HepG2 (cell line): ENCODE results near the gene BIRC3. TPM values are rescaled to one million over a fixed set of nuclear protein-coding genes. Genes with fewer than 3 reads are reported as not detected.

Experiments used
- ATAC-seq: fragments of 200-7000 bp; cut with Tn5 transposase; 3 replicates; pipeline ENCODE4 v1.9.1; 2020; ENCODE audit warnings: mild to moderate bottlenecking, moderate library complexity
- BruUV-seq: library from RNA; stranded (reverse); fragments of 400-500 nt; replicated peaks from 2 replicates; lab custom pipeline; 2021; lab: Mats Ljungman, UMichigan
- CTCF ChIA-PET: fragments of 300-600 bp; formaldehyde crosslinking; extraction: SDS; loops from one replicate; lab custom pipeline; 2021; ENCODE audit warnings: low total read pairs, inconsistent platforms, low intra/inter-chr PET ratio; lab: Yijun Ruan, JAX
- POLR2A ChIA-PET: fragments of 350-600 bp; sonication (Branson Sonifier 250); formaldehyde crosslinking; loops from one replicate; lab custom pipeline; 2020; ENCODE audit warnings: antibody characterized with exemption, inconsistent platforms; lab: Yijun Ruan, JAX
- DNase-seq: peaks from one replicate; pipeline ENCODE4 v3.0.0-alpha.2; 2015; ENCODE audit warnings: low spot score
- FAIRE-seq: peaks from 3 replicates; lab custom pipeline; 2011; peaks lifted over from hg19 to GRCh38; lab: Jason Lieb, UNC
- H2AFZ ChIP-seq: one replicate; pipeline ENCODE4 v1.6.1; 2011; ENCODE audit warnings: low read length, inconsistent platforms
- H3K27ac ChIP-seq: fragments of 300-600 bp; 3 replicates; pipeline ENCODE4 v1.8.0; 2011; ENCODE audit warnings: mixed run types, mild to moderate bottlenecking, mixed read lengths, low read length, inconsistent platforms; ENCODE audit not compliant: insufficient read depth; ENCODE audit errors: extremely low read length
- H3K27me3 ChIP-seq, 2 experiments: fragments of 200-600 bp in 1 of 2; 2 replicates in 1 of 2; 3 replicates in 1 of 2; pipeline versions ENCODE4 v1.6.0 to v1.8.0; 2011; ENCODE audit warnings: low read length in 2 of 2, mild to moderate bottlenecking in 2 of 2, moderate library complexity in 2 of 2, inconsistent platforms in 1 of 2; ENCODE audit not compliant: insufficient read depth in 2 of 2, control insufficient read depth in 1 of 2
- H3K36me3 ChIP-seq, 2 experiments: fragments of 200-600 bp in 1 of 2; replicated peaks in 1 of 2; 2 replicates in 1 of 2; 3 replicates in 1 of 2; pipeline versions ENCODE4 v1.5.1 to v1.8.0; 2011; ENCODE audit warnings: low read length in 2 of 2, inconsistent platforms in 1 of 2; ENCODE audit not compliant: insufficient read depth in 2 of 2, control insufficient read depth in 1 of 2
- H3K4me1 ChIP-seq: 2 replicates; pipeline ENCODE4 v1.5.1; 2012; ENCODE audit warnings: low read length, inconsistent platforms; ENCODE audit not compliant: insufficient read depth
- H3K4me2 ChIP-seq: 2 replicates; pipeline ENCODE4 v1.6.0; 2011; ENCODE audit warnings: low read depth, low read length, inconsistent platforms
- H3K4me3 ChIP-seq, 3 experiments: fragments of 200-600 bp in 1 of 3; sonication (generic), shearing (Covaris generic) in 1 of 3; replicated peaks in 1 of 3; 2 replicates each; pipeline ENCODE4 v1.5.1; 2011 to 2016; ENCODE audit warnings: low read length in 3 of 3, inconsistent platforms in 2 of 3, low read depth in 2 of 3, mild to moderate bottlenecking in 2 of 3, control low read depth in 1 of 3, mixed read lengths in 1 of 3; ENCODE audit not compliant: insufficient read depth in 1 of 3
- H3K79me2 ChIP-seq: one replicate; pipeline ENCODE4 v1.6.1; 2011; ENCODE audit warnings: low read length, inconsistent platforms; ENCODE audit not compliant: insufficient read depth
- H3K9ac ChIP-seq: 2 replicates; pipeline ENCODE4 v1.6.0; 2011; ENCODE audit warnings: mild to moderate bottlenecking, low read depth, low read length, inconsistent platforms; ENCODE audit not compliant: insufficient read depth
- H3K9me3 ChIP-seq: 2 replicates; pipeline ENCODE4 v1.5.1; 2012; ENCODE audit warnings: mild to moderate bottlenecking, low read length
- H4K20me1 ChIP-seq: 2 replicates; pipeline ENCODE4 v1.6.0; 2011; ENCODE audit warnings: inconsistent platforms, mild to moderate bottlenecking, low read length, moderate library complexity; ENCODE audit not compliant: insufficient read depth
- CTCF ChIP-seq: sonication (generic); formaldehyde crosslinking; IDR thresholded peaks from 2 replicates; pipeline ENCODE4 v1.5.0; 2020; ENCODE audit warnings: mild to moderate bottlenecking, missing genetic modification reagents, moderate library complexity
- MAFF ChIP-seq: IDR thresholded peaks from 2 replicates; pipeline ENCODE4 v1.6.1; 2011; ENCODE audit warnings: low read depth, low read length, improper control_type of control experiment
- MAFK ChIP-seq, 2 experiments: IDR thresholded peaks in 1 of 2; conservative IDR thresholded peaks in 1 of 2; 2 replicates each; pipeline ENCODE4 v1.6.1; 2011; ENCODE audit warnings: improper control_type of control experiment in 2 of 2, low read length in 2 of 2
- NFRKB ChIP-seq: fragments of 450-650 bp; IDR thresholded peaks from 2 replicates; pipeline ENCODE4 v1.6.1; 2017
- NPAS2 ChIP-seq: sonication (generic); formaldehyde crosslinking; IDR thresholded peaks from 2 replicates; pipeline ENCODE4 v1.8.0; 2022; ENCODE audit warnings: mild to moderate bottlenecking, missing genetic modification reagents, borderline replicate concordance
- ZNF260 ChIP-seq: sonication (generic); formaldehyde crosslinking; IDR thresholded peaks from 2 replicates; pipeline ENCODE4 v1.4.0; 2020; ENCODE audit warnings: missing genetic modification reagents, low read depth, mild to moderate bottlenecking, borderline replicate concordance
- WGBS: methylation state at CpG from one replicate; pipeline ENCODE4 v1.1.6; 2017; ENCODE audit warnings: low lambda C conversion rate; 5-methylcytosine and 5-hydroxymethylcytosine counted together
- in situ Hi-C: cut with HindIII; loops from 2 replicates; pipeline ENCODE4 v1.10.0; 2017; ENCODE audit warnings: low pct_unique_long_range_greater_than_20kb; ENCODE audit not compliant: extremely low pct_ligation_motif_present
- intact Hi-C: fragments of 100-400 bp; cut with micrococcal nuclease; formaldehyde crosslinking; loops from one replicate; pipeline ENCODE4 v1.10.0; 2022; ENCODE audit not compliant: unreplicated experiment
- polyA plus RNA-seq, 8 experiments: library from polyadenylated mRNA; depleted of rRNA in 3 of 8; stranded (reverse) in 7 of 8; unstranded in 1 of 8; fragments of >200 nt; fragmentation: Illumina TruSeq in 4 of 8; extraction: Trizol in 4 of 8; gene quantifications; 2 replicates each; pipeline versions ENCODE4 v1.2.1 to v1.2.3, GENCODE V29; 2011 to 2016; ENCODE audit warnings: low read depth in 4 of 8, missing spikeins in 1 of 8, mixed read lengths in 1 of 8; ENCODE audit not compliant: insufficient read depth in 1 of 8
- total RNA-seq, 5 experiments: library from RNA; depleted of rRNA; stranded (reverse); fragments of >200 nt; fragmentation: Illumina TruSeq; extraction: Trizol; gene quantifications; 2 replicates each; pipeline ENCODE4 v1.2.3, GENCODE V29; 2016; ENCODE audit warnings: low read depth in 1 of 5

Gene BIRC3
- total and polyA plus RNA-seq, 2 of the 13 experiments (the other 11 are each of a cell fraction or from before 2014, with no cell fraction given): 0.41 to 4.2 TPM

- CTCF ChIA-PET: no interaction called here
- TF ChIP-seq NFRKB: no peak
- peak; percentile 93 for TF ChIP-seq MAFK (conservative IDR thresholded peaks at IDR 0.05 in 1 of 2, IDR thresholded peaks at IDR 0.05 in 1 of 2; ENCODE audit: low read length in 2 of 2)
- TF ChIP-seq ZNF260 (CRISPR knock-in tag): no peak
- TF ChIP-seq MAFF: peak; percentile 92
- TF ChIP-seq, all 625 proteins: peak for 2
- in situ Hi-C loops: no loop called here
- no TSS peak for BruUV-seq
- peak overlapping the region; percentile 61 for H3K4me2 ChIP-seq
- no peaks in the 10 kb centered on the region for H3K79me2 ChIP-seq
- H3K27me3 ChIP-seq: no peaks in the 10 kb centered on the region; a peak in 1 of 5 replicates
- peaks cover 4% of the 10 kb centered on the region; the same call in 1 of the 2 replicates for H3K9me3 ChIP-seq
- H3K4me1 ChIP-seq: peaks cover 31% of the 10 kb centered on the region
- POLR2A ChIA-PET: no interaction called here
- ATAC-seq (peak; percentile 32; the same call in 1 of the 3 replicates), DNase-seq (no peak), FAIRE-seq (no peak)
- WGBS: 44% methylated on average over 3 of the region's 3 CpGs
- no peak overlapping the region for H3K9ac ChIP-seq
- H3K4me3 ChIP-seq: no peak overlapping the region; a peak in 1 of 6 replicates
- no peak overlapping the region for H3K27ac ChIP-seq
- H2AFZ ChIP-seq: no peak overlapping the region
- intact Hi-C loops: no loop called here
- no peaks in the 10 kb centered on the region for H4K20me1 ChIP-seq
- H3K36me3 ChIP-seq: no peaks in the 10 kb centered on the region
Measured at GRCh38 chr11:102305352-102306047, 11.8 kb upstream of the BIRC3 start.

GRCh38 chr11:102306048-102306597, 11.2 kb upstream of the BIRC3 start:
- Histone ChIP-seq H2AFZ (no peak overlapping the region), H3K27me3 (no peaks in the 10 kb centered on the region; a peak in 1 of 5 replicates), H4K20me1 (no peaks in the 10 kb centered on the region), H3K79me2 (no peaks in the 10 kb centered on the region), H3K27ac (no peak overlapping the region), H3K36me3 (no peaks in the 10 kb centered on the region), H3K9ac (no peak overlapping the region), H3K4me1 (peaks cover 25% of the 10 kb centered on the region), H3K4me3 (no peak overlapping the region), H3K9me3 (peaks cover 4% of the 10 kb centered on the region; the same call in 1 of the 2 replicates), H3K4me2 (peak overlapping the region; percentile 61)
- in situ Hi-C loops: no loop called here
- CTCF ChIA-PET: no interaction called here
- peak; percentile 50 for ATAC-seq
- DNase-seq: no peak
- TF ChIP-seq CTCF: peak; percentile 36; the same call in 1 of the 2 replicates
- TF ChIP-seq NPAS2 (CRISPR knock-in tag): no peak
- BruUV-seq: no TSS peak
- intact Hi-C loops: no loop called here
- FAIRE-seq: no peak
- POLR2A ChIA-PET: no interaction called here
- WGBS: 32% methylated on average over 5 of the region's 5 CpGs
